HG02759 (cell line): ENCODE measurements around the gene KRTAP2-2.

Experiments
- ATAC-seq: cut with Tn5 transposase; IDR thresholded peaks from one replicate; pipeline ENCODE4 v1.9.1; 2021; ENCODE audit warnings: mild to moderate bottlenecking, moderate library complexity; ENCODE audit not compliant: unreplicated experiment

KRTAP2-2 gene

GRCh38 chr17:41026715-41027471 is 28.1 kb downstream of the KRTAP2-2 start, which contains the start of gene KRTAP1-5:
Gene KRTAP1-5 (minus strand): TSS chr17:41027208. CDS start chr17:41027155, 53 bp downstream.
- no peak for ATAC-seq

DNA sequence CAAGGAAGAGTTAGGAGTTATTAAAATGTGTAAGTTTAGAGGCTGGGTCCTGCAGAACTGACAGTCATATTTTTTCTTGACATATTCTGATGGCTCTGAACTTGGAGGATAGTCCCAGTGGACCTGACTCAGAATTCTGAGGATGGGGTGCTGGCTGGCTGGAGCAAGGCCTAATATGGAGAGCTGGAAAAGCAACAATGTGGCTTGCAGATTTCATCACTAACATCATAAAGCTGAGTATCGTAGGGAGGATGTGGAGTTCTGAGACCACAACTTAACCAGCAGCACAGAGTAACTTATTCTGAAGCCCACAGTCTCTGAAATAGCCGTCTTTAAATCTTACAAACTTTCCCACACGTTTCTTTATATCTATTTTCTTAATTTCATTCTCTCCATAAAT is 30.3 kb downstream of the KRTAP2-2 start:
- no peak for ATAC-seq

- ATAC-seq: no peak
Measured at GRCh38 chr17:41020336-41020735, 34.7 kb downstream of the KRTAP2-2 start.

- no peak for ATAC-seq
Measured at GRCh38 chr17:41019415-41019814, 35.6 kb downstream of the KRTAP2-2 start.

- ATAC-seq: no peak
Measured at GRCh38 chr17:41018541-41018940, 36.5 kb downstream of the KRTAP2-2 start.

DNA sequence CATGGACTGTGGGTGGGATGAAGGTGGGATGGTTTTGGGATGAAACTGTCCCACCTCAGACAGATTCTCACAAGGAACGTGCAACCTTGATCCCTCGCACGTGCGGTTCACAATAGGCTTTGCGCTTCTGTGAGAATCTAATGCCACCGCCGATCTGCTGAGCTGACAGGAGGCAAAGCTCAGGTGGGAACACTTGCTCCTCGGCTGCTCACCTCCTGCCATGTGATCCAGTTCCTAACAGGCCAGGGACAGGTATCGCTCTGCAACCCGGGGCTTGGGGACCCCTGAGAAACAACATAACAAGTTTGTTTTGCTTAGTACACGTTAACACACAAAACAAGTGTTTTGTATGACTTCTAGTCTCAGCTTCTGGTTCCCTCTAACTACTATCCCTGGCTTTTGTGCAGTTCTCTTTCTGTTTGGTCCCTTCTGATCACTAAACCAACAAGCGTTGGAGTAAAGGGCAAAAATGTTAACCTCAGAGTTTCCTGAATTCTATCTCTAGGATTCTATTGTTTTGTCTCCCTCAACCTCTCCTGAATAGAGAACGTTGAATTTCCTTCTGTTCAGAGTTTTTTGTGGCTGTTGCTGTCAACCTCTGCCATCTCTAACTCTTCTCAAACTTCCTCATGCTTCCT is 38.3 kb downstream of the KRTAP2-2 start:
- no peak for ATAC-seq

- ATAC-seq: no peak
Measured at GRCh38 chr17:41015454-41015853, 39.6 kb downstream of the KRTAP2-2 start.

GRCh38 chr17:41013606-41014005 is 41.4 kb downstream of the KRTAP2-2 start:
- ATAC-seq: no peak

- no peak for ATAC-seq
Measured at GRCh38 chr17:41013181-41013580, 41.8 kb downstream of the KRTAP2-2 start.

- ATAC-seq: no peak
Measured at GRCh38 chr17:41012326-41013120, 42.5 kb downstream of the KRTAP2-2 start.

- no peak for ATAC-seq
Measured at GRCh38 chr17:41010441-41010840, 44.6 kb downstream of the KRTAP2-2 start.

GRCh38 chr17:41009936-41010335 is 45.1 kb downstream of the KRTAP2-2 start:
- no peak for ATAC-seq

DNA sequence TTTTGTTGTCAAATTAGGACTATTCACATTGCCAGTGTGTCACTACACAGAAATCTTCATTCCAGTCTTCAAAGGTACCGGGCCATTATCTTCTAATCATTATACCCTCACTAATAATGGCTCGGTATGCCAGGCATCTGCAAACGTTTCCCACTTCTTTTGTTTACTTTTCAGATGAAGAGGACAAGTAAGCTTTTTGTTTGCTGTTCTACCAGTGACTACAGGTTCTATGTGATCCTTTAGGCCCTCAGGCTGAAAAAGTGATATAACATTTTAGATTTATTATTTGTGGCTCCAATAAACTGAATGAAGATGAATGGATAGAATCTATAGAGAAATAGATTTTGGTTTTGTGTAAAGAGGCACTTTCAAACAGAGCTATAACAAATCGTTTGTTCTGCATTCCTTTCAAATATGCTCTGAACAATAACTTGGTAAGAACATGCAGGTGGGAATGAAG is 45.7 kb downstream of the KRTAP2-2 start:
- ATAC-seq: no peak

DNA sequence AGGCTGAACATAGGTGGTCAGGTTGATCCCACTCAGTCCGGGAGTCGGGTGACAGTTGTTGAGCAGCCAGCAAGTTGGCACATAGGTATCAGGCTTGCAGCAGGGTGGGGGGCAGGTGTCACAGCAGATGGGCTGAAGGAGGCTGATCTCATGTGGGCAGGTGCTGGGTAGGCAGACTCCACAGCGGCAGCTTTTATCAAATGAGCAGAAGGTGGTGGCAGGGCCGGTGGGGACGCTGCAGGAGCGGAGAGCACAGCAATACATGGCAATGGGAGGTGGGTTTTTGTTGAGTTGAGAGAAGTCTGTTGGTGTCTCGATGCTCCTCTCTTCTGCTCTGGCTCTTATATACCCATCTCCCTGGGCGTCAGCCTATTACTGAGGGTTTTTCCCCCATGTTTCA is 46.2 kb downstream of the KRTAP2-2 start, which contains the start of gene KRTAP3-1:
TSS of gene KRTAP3-1 (minus strand) at position 318 of the 400 bp plus-strand sequence. CDS start at position 264, 54 bp downstream.
- ATAC-seq: no peak
